GM19238 (cell line): ENCODE measurements around the gene HERC5.
"Not testable (repeated sequence)": the region's sequence is repeated elsewhere in the genome, so short reads cannot be mapped to it uniquely, and the experiment has no call there.

Experiments used
- DNase-seq: peaks from one replicate; pipeline ENCODE4 v3.0.0; 2011; ENCODE audit warnings: low spot score; ENCODE audit not compliant: insufficient read length

The HERC5 gene

GRCh38 chr4:88522702-88523324 is 65.9 kb downstream of the HERC5 start:
- DNase-seq, result no peak

DNA sequence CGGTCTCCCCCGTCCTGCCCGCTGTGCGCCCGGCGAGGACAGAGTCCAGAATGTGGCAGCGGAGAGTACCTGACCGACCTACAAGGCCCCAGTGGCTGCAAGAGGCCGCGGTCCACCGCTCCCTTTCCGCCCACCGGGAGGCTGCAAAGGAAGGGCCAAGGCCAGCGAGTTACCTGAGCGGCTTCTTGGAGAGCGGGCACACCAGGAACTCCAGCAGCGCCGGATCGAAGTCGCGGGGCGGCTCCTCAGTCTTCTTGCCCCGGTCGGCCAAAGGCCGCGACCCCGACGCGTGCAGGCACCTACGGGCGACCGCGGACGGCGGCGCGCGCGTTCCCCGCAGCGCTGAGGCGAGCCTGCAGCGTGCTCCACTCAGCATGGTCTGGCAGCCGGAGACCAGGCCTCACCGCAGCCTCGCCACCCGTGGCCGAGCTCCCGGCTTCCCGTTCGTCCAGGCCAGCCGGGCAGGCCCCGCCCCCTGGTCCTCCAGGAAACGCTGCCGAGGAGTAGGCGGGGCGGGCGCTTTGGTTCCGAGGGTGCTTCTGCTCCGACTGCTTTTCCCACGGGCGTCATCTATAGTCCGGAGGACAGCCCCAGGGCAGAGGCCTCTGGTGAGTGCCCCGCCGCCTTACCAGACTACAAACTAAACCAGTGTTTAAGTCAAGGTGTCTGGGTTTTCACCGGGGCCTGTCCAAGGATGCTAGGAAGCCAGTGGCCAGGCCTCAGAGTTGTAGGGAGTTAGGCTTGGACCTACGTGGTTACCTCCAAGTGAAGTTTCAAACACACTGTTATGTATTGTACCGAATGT is 66.6 kb downstream of the HERC5 start, which contains the start of gene PYURF:
PYURF (minus strand) TSS at position 452 of the 805 bp plus-strand sequence; CDS start at position 376, 76 bp downstream.
- peak; percentile 67 for DNase-seq

DNA sequence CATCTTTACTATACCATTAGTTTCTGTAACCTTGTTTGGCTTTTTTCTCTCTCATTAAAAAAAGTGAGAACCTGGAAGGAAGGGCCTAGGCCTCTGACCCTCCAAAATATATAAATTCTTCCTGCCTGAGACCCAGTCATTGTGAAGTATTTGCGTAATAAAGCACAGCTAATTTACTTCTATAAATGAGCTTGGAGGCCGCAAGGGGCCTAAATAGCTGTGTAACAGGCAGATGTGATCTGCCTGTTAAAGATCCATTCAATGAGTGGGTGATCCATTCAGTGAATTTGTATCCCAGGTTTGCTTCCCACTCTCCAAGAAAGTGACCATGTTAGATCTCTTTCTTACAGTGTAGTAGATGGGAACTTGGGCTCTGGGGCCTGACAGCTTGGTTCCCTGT is 67.3 kb downstream of the HERC5 start:
- DNase-seq, result no peak

- DNase-seq, result no peak
Observed at GRCh38 chr4:88526221-88526815, 69.4 kb downstream of the HERC5 start.

- no peak for DNase-seq
Observed at GRCh38 chr4:88527787-88528186, 70.9 kb downstream of the HERC5 start.

- no peak for DNase-seq
Observed at GRCh38 chr4:88528861-88529260, 71.9 kb downstream of the HERC5 start.

DNA sequence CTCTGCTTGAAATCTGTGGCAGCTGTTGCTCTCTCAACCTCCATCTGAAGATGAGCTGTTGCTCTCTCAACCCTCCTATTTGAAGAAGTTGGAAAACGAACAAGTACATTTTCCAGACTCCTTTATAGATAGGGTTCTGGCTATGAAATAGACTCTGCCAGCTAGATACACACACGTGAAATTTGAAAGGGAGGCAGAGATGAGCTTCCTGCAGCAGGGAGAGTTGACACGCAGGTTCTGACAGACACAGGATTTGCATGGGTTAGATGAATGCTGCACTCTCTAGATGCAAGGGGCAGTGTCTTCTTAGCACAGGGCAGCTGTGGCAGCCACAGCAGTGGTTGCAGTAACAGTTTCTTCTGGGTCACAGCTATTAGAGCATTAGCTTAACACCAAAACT is 74.6 kb downstream of the HERC5 start:
- no peak for DNase-seq

DNA sequence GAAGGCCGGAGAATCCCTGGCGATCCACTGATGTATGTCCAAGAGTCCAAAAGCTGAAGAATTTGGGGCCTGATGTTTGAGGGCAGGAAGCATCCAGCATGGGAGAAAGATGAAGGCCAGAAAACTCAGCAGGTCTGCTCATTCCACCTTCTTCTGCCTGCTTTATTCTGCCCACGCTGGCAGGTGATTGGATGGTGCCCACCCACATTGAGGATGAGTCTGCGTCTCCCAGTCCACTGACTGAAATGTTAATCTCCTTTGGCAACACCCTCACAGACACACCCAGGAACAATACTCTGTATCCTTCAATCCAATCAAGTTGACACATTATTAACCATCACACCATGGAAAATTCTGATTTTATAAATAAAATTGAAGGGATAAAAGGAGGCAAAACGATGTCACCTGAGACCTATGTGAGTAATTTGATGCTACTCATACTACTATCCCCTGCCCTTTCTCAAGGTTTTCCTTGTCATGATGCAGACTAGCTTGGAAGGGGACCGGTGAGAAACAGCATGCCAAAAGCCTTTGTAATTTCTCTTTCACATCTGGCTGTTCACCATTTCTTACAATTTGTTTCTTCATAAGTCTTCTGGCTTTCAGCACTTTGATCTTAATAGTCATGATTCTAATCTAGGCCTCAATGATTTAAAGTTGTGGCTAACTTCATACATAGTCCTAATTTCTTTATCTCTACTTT is 76.3 kb downstream of the HERC5 start:
- DNase-seq, result no peak

DNA sequence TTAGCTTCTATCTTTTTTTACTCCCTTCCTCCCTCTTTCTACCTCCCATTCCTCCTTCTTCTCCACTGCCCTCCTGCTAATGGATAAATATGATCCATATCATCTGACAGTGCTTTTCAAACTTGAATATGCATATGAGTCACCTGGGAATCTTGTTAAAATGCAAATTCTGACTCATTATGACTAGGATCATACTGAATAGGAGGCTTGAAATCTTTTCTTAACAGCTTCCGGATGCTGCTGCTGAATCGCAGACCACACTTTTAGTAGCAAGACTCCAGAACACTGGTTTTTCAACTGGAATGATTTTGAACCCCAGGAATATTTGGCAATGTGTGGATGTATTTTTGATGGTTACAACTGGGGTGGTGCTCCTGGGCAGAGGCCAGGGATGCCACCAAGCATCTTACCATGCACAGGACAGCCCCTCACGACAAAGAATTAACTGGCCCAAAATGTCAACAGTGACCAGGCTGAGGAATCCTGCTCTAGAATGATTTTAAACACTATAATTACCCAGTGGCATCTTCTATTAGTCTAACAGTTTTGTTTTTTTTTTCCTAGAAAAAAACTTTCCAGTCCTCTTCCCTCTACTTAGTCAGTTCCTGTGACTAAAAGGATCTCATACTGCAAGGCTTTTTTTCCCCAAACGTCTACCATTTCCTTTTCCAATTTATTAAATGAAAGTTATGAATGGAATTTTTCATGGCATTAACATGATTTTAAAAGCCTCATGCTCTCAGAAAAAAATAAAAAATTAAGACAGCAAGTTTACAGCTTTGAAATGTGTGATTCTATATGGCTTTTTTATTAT is 77.2 kb downstream of the HERC5 start:
- no peak for DNase-seq

GRCh38 chr4:88535090-88535755 is 78.3 kb downstream of the HERC5 start:
- no peak for DNase-seq

DNA sequence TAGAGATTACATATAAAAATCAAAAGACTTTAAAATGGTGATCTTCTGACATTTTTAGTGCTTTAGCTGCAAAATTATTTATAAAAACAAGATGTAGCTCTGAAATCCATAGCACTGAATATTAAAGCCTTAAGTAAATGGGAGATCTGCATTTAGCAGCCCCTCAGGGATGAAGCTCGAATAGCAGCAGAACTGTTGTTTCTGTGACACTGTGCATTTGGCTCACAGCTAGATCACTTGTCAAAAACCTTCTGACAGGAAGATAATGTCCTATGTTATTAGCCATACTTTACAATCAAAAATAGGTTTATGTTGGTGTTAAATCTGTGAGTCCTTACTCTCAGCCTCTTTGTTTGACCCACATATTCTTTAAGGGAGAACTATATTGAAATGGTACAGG is 80.8 kb downstream of the HERC5 start:
- DNase-seq, result no peak

GRCh38 chr4:88539322-88540068 is 82.6 kb downstream of the HERC5 start:
- not testable (repeated sequence) for DNase-seq

GRCh38 chr4:88549815-88550214 is 92.9 kb downstream of the HERC5 start:
- no peak for DNase-seq
